ENCODE results near the gene RSAD1. TPM values are rescaled to one million over a fixed set of nuclear protein-coding genes. Genes with fewer than 3 reads are reported as not detected.

The RSAD1 gene
- total and polyA plus RNA-seq, 3 experiments from 2014 or later: 45.7 to 66.4 (median 46.8) TPM

- Histone ChIP-seq H3K4me3 (ENCODE audit: low read length) (no peak overlapping the region), H3K9me3 (ENCODE audit: low read length) (no peaks in the 10 kb centered on the region), H3K27me3 (ENCODE audit: insufficient read depth, low read length, poor library complexity, severe bottlenecking) (no peaks in the 10 kb centered on the region), H3K36me3 (ENCODE audit: insufficient read depth, low read length) (no peaks in the 10 kb centered on the region), H3K4me1 (ENCODE audit: insufficient read depth, low read length) (no peaks in the 10 kb centered on the region), H3K27ac (ENCODE audit: low read depth, low read length) (no peak overlapping the region)
- ChIA-PET CTCF (interaction anchor here (0.6 kb wide), 1 partner anchor 10 kb away, joined by 3 read pairs; no protein-coding TSS in a partner anchor), POLR2A (no interaction called here)
- H3K36me3 Mint-ChIP-seq: peaks cover 0 to 9% (median 2%) of the 10 kb centered on the region in 3 donors
- H3K9me3 Mint-ChIP-seq: no peaks in the 10 kb centered on the region
- no peaks in the 10 kb centered on the region for H3K27me3 Mint-ChIP-seq
- no peak overlapping the region for H3K4me3 Mint-ChIP-seq
- H3K27ac Mint-ChIP-seq: peak overlapping the region in 1 of 8 donors; percentile 64
- no peak for DNase-seq
- H3K4me1 Mint-ChIP-seq: no peaks in the 10 kb centered on the region
Measured at GRCh38 chr17:50440172-50440837, 38.4 kb upstream of the RSAD1 start.

GRCh38 chr17:50440838-50441829, 37.5 kb upstream of the RSAD1 start:
- Mint-ChIP-seq H3K27me3 (no peaks in the 10 kb centered on the region), H3K27ac (peak overlapping the region in 2 of 8 donors; percentile 64 to 77), H3K4me3 (no peak overlapping the region), H3K4me1 (no peaks in the 10 kb centered on the region), H3K36me3 (peaks cover 0 to 9% (median 2%) of the 10 kb centered on the region in 3 donors), H3K9me3 (no peaks in the 10 kb centered on the region)
- H3K4me3 ChIP-seq (ENCODE audit: low read length): no peak overlapping the region
- no peaks in the 10 kb centered on the region for H3K9me3 ChIP-seq (ENCODE audit: low read length)
- H3K36me3 ChIP-seq (ENCODE audit: insufficient read depth, low read length): no peaks in the 10 kb centered on the region
- no peak overlapping the region for H3K27ac ChIP-seq (ENCODE audit: low read depth, low read length)
- CTCF ChIA-PET: no interaction called here
- POLR2A ChIA-PET: no interaction called here
- no peaks in the 10 kb centered on the region for H3K4me1 ChIP-seq (ENCODE audit: insufficient read depth, low read length)
- no peaks in the 10 kb centered on the region for H3K27me3 ChIP-seq (ENCODE audit: insufficient read depth, low read length, poor library complexity, severe bottlenecking)
- no peak for DNase-seq

- POLR2A ChIA-PET: interaction anchor here (0.7 kb wide), 1 partner anchor 73 kb away, joined by 5 read pairs; no protein-coding TSS in a partner anchor
- no peak overlapping the region for H3K27ac ChIP-seq (ENCODE audit: low read depth, low read length)
- H3K27me3 Mint-ChIP-seq: no peaks in the 10 kb centered on the region
- no peak overlapping the region for H3K27ac Mint-ChIP-seq
- no peaks in the 10 kb centered on the region for H3K27me3 ChIP-seq (ENCODE audit: insufficient read depth, low read length, poor library complexity, severe bottlenecking)
- peaks cover 0 to 2% (median 0%) of the 10 kb centered on the region in 3 donors for H3K4me1 Mint-ChIP-seq
- H3K9me3 ChIP-seq (ENCODE audit: low read length): no peaks in the 10 kb centered on the region
- no peaks in the 10 kb centered on the region for H3K36me3 ChIP-seq (ENCODE audit: insufficient read depth, low read length)
- no peaks in the 10 kb centered on the region for H3K4me1 ChIP-seq (ENCODE audit: insufficient read depth, low read length)
- CTCF ChIA-PET: interaction anchor here (1.1 to 1.4 kb wide), 2 partner anchors 23 to 182 kb away, joined by 3 read pairs; no protein-coding TSS in a partner anchor
- H3K4me3 ChIP-seq (ENCODE audit: low read length): no peak overlapping the region
- H3K4me3 Mint-ChIP-seq: no peak overlapping the region
- no peaks in the 10 kb centered on the region for H3K9me3 Mint-ChIP-seq
- H3K36me3 Mint-ChIP-seq: peaks cover 0 to 7% (median 7%) of the 10 kb centered on the region in 3 donors
- DNase-seq: no peak
Measured at GRCh38 chr17:50443505-50443974, 35.1 kb upstream of the RSAD1 start.

- H3K9me3 ChIP-seq (ENCODE audit: low read length): no peaks in the 10 kb centered on the region
- Mint-ChIP-seq H3K9me3 (no peaks in the 10 kb centered on the region), H3K4me3 (no peak overlapping the region), H3K36me3 (peaks cover 0 to 7% (median 2%) of the 10 kb centered on the region in 3 donors), H3K4me1 (peaks cover 0 to 2% (median 0%) of the 10 kb centered on the region in 3 donors), H3K27me3 (no peaks in the 10 kb centered on the region), H3K27ac (peak overlapping the region in 1 of 8 donors; percentile 33)
- no peak overlapping the region for H3K27ac ChIP-seq (ENCODE audit: low read depth, low read length)
- ChIA-PET POLR2A (no interaction called here), CTCF (no interaction called here)
- DNase-seq: no peak
- H3K4me3 ChIP-seq (ENCODE audit: low read length): no peak overlapping the region
- no peaks in the 10 kb centered on the region for H3K36me3 ChIP-seq (ENCODE audit: insufficient read depth, low read length)
- no peaks in the 10 kb centered on the region for H3K4me1 ChIP-seq (ENCODE audit: insufficient read depth, low read length)
- H3K27me3 ChIP-seq (ENCODE audit: insufficient read depth, low read length, poor library complexity, severe bottlenecking): no peaks in the 10 kb centered on the region
Measured at GRCh38 chr17:50444841-50445715, 33.6 kb upstream of the RSAD1 start.

GRCh38 chr17:50445730-50446325, 32.8 kb upstream of the RSAD1 start:
- Mint-ChIP-seq H3K27me3 (no peaks in the 10 kb centered on the region), H3K4me3 (no peak overlapping the region), H3K36me3 (peaks cover 0 to 9% (median 5%) of the 10 kb centered on the region in 3 donors), H3K4me1 (peaks cover 0 to 2% (median 0%) of the 10 kb centered on the region in 3 donors), H3K9me3 (no peaks in the 10 kb centered on the region), H3K27ac (no peak overlapping the region)
- H3K27ac ChIP-seq (ENCODE audit: low read depth, low read length): no peak overlapping the region
- no peak overlapping the region for H3K4me3 ChIP-seq (ENCODE audit: low read length)
- no peaks in the 10 kb centered on the region for H3K9me3 ChIP-seq (ENCODE audit: low read length)
- no peaks in the 10 kb centered on the region for H3K4me1 ChIP-seq (ENCODE audit: insufficient read depth, low read length)
- ChIA-PET CTCF (no interaction called here), POLR2A (no interaction called here)
- H3K36me3 ChIP-seq (ENCODE audit: insufficient read depth, low read length): no peaks in the 10 kb centered on the region
- no peak for DNase-seq
- no peaks in the 10 kb centered on the region for H3K27me3 ChIP-seq (ENCODE audit: insufficient read depth, low read length, poor library complexity, severe bottlenecking)

GRCh38 chr17:50447870-50448595, 30.6 kb upstream of the RSAD1 start:
- ChIA-PET POLR2A (no interaction called here), CTCF (no interaction called here)
- Mint-ChIP-seq H3K4me3 (no peak overlapping the region), H3K27ac (peak overlapping the region in 1 of 8 donors; percentile 42), H3K9me3 (no peaks in the 10 kb centered on the region), H3K4me1 (peaks cover 0 to 2% (median 0%) of the 10 kb centered on the region in 3 donors), H3K27me3 (no peaks in the 10 kb centered on the region), H3K36me3 (peaks cover 0 to 11% (median 2%) of the 10 kb centered on the region in 3 donors)
- Histone ChIP-seq H3K27ac (ENCODE audit: low read depth, low read length) (no peak overlapping the region), H3K36me3 (ENCODE audit: insufficient read depth, low read length) (no peaks in the 10 kb centered on the region), H3K4me3 (ENCODE audit: low read length) (no peak overlapping the region), H3K4me1 (ENCODE audit: insufficient read depth, low read length) (no peaks in the 10 kb centered on the region), H3K9me3 (ENCODE audit: low read length) (no peaks in the 10 kb centered on the region), H3K27me3 (ENCODE audit: insufficient read depth, low read length, poor library complexity, severe bottlenecking) (no peaks in the 10 kb centered on the region)
- DNase-seq: no peak

- peaks cover 0 to 2% (median 0%) of the 10 kb centered on the region in 3 donors for H3K4me1 Mint-ChIP-seq
- peaks cover 0 to 13% (median 2%) of the 10 kb centered on the region in 3 donors for H3K36me3 Mint-ChIP-seq
- H3K9me3 ChIP-seq (ENCODE audit: low read length): no peaks in the 10 kb centered on the region
- H3K4me3 Mint-ChIP-seq: no peak overlapping the region
- POLR2A ChIA-PET: no interaction called here
- no peak for DNase-seq
- no peaks in the 10 kb centered on the region for H3K27me3 Mint-ChIP-seq
- CTCF ChIA-PET: no interaction called here
- H3K27ac Mint-ChIP-seq: peak overlapping the region in 1 of 8 donors; percentile 42
- no peaks in the 10 kb centered on the region for H3K4me1 ChIP-seq (ENCODE audit: insufficient read depth, low read length)
- no peaks in the 10 kb centered on the region for H3K36me3 ChIP-seq (ENCODE audit: insufficient read depth, low read length)
- no peak overlapping the region for H3K4me3 ChIP-seq (ENCODE audit: low read length)
- H3K27me3 ChIP-seq (ENCODE audit: insufficient read depth, low read length, poor library complexity, severe bottlenecking): no peaks in the 10 kb centered on the region
- H3K9me3 Mint-ChIP-seq: no peaks in the 10 kb centered on the region
- H3K27ac ChIP-seq (ENCODE audit: low read depth, low read length): no peak overlapping the region
Measured at GRCh38 chr17:50448643-50449042, 30.0 kb upstream of the RSAD1 start.

All from CD8-positive, alpha-beta memory T cell (primary cell).